ENCODE measurements around the gene HOXB6. TPM values are rescaled to one million over a fixed set of nuclear protein-coding genes. Genes with fewer than 3 reads are reported as not detected.
A peak's percentile ranks its signal among the peaks of the same experiment; 100 is the strongest.

HOXB6 gene
- not detected in 2 replicates for polyA plus RNA-seq (2011; rRNA removed)
- not detected in 2 replicates for polyA minus RNA-seq (2011; rRNA and poly(A)+ RNA removed)

DNA sequence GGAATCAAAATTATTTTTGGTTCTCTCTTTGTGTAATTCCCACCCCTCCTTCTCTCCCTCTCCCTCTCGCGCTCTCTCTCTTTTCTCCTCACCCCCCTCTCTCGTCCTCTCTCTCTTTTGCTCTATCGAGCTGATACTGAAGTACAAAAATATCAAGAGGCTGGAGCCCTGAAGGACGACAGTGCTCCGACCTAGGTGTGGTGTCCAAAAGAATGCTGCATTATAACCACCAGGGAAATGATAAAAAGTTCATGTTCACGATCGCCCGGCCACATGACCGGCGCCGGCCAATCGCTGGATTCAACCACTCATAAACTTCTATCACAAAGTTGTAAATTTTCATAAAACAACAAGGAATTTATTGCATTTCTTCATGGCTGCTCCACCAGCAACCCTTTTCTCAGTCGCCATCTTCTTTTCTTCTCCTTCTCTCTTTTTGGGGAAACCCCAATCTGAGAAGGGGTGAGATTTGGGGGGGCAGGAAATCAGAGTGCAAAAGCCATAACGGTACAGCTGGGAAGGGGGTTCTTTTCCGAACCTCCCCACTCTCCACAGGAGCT is at the start of gene HOXB6:
Gene HOXB6 (minus strand): TSS at position 217 of the 560 bp plus-strand sequence. CDS start 6,836 bp downstream, outside the sequence.
- POLR2A ChIA-PET = no interaction called here

DNA sequence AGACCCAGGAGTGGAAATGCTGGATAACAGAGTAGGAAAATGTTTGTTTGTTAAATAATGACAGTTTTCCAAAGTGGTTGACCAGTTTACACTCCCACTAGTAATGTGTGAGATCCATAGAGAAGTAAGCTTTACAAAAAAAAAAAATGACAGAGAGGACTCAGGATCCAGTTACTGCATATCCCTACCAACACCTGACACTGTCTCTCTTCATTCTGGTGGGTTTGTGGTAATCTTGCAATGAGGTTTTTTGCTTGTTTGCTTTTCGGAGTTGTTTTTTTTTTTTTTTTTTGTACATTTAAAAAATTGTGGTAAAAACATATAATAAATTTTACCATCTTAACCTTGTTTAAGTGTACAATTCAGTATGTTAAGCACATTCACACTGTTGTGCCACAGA is 45.0 kb upstream of the HOXB6 start:
- ChIA-PET CTCF (interaction anchor here (1.0 kb wide), 1 partner anchor 22 kb away, joined by 3 read pairs; no protein-coding TSS in a partner anchor), POLR2A (no interaction called here)
- H3K36me3 ChIP-seq (ENCODE audit: control insufficient read depth, insufficient read depth, low read length) = no peaks in the 10 kb centered on the region
- peaks cover 27% of the 10 kb centered on the region for H3K27me3 ChIP-seq (ENCODE audit: control insufficient read depth, insufficient read depth, low read length)
- TF ChIP-seq, protein P1, sequence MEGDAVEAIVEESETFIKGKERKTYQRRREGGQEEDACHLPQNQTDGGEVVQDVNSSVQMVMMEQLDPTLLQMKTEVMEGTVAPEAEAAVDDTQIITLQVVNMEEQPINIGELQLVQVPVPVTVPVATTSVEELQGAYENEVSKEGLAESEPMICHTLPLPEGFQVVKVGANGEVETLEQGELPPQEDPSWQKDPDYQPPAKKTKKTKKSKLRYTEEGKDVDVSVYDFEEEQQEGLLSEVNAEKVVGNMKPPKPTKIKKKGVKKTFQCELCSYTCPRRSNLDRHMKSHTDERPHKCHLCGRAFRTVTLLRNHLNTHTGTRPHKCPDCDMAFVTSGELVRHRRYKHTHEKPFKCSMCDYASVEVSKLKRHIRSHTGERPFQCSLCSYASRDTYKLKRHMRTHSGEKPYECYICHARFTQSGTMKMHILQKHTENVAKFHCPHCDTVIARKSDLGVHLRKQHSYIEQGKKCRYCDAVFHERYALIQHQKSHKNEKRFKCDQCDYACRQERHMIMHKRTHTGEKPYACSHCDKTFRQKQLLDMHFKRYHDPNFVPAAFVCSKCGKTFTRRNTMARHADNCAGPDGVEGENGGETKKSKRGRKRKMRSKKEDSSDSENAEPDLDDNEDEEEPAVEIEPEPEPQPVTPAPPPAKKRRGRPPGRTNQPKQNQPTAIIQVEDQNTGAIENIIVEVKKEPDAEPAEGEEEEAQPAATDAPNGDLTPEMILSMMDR (IDR thresholded peaks at IDR 0.05; ENCODE audit: insufficient read depth, low read depth, low read length) = no peak
- H3K4me3 ChIP-seq (ENCODE audit: low read depth, low read length) = no peak overlapping the region
- DNase-seq (ENCODE audit: low read depth) = no peak

More for the DNA sequence above, at the start of gene HOXB6:
- Histone ChIP-seq H3K36me3 (ENCODE audit: control insufficient read depth, insufficient read depth, low read length) (no peaks in the 10 kb centered on the region), H3K4me3 (ENCODE audit: low read depth, low read length) (no peak within 1 kb of the TSS), H3K27me3 (ENCODE audit: control insufficient read depth, insufficient read depth, low read length) (peaks cover 92% of the 10 kb centered on the region)
- DNase-seq (ENCODE audit: low read depth) = no peak
- TF ChIP-seq, protein P1 (IDR thresholded peaks at IDR 0.05; ENCODE audit: insufficient read depth, low read depth, low read length) = no peak
- CTCF ChIA-PET = interaction anchor here (0.8 to 1.6 kb wide), 4 partner anchors 10 to 253 kb away, joined by 3 to 4 read pairs (median 4); no protein-coding TSS in a partner anchor

DNA sequence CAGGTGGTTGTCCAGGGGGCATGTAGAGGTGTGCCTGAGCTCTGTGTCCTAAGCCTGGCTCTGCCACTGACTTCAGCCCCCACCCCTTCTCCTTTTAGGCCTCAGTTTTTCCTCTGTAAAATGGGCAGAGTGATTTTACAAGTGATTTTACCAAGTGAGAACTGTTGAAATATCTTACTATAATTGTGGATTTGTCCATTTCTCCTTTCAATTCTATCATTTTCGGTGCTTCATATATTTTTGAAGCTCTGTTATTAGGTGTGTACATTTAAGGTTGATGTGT is 43.1 kb upstream of the HOXB6 start:
- CTCF ChIA-PET = interaction anchor here (0.6 kb wide), 1 partner anchor 14 kb away, joined by 3 read pairs; no protein-coding TSS in a partner anchor
- TF ChIP-seq, protein P1 (IDR thresholded peaks at IDR 0.05; ENCODE audit: insufficient read depth, low read depth, low read length) = no peak
- peaks cover 39% of the 10 kb centered on the region for H3K27me3 ChIP-seq (ENCODE audit: control insufficient read depth, insufficient read depth, low read length)

DNA sequence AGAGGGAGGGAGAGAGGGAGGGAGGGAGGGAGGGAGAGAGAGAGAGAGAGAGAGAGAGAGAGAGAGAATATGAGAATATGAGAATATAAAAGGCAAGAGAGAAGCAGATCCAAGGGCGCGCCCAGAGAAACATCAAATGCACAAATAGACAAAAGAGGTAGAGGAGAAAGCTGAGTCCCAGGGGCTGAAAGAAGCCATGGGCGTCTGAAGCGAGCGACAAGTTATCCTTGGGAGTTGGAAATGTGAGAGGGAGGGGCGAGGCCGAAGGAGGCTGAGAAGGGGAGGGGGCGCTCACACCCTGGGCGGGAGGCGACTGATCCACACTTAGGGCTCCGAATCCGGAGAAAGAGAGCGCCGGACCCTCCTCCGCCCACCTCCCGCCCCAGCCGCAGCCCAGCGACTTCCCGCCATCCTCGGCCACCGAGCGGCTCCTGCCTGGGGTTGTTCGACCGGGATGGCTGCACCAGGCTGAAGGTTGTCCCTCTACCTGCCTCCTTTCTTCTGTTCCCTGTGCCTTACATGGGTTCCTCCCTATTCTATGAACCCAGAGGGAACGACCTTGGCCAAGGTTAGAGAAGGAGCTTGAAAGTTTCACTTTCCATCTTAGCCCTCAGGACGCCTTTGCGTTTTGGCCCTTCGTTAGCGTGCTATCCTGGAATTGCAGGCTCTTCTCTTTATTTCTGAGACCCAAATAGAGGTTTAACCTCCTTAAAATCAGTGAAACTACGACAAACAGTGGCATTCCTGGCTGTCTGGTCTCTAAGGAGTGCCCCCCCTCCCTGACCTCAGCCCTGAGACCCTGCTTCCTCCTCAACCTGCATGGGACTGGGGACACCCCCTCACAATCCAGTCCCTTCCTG is 42.5 kb upstream of the HOXB6 start:
- Histone ChIP-seq H3K4me3 (ENCODE audit: low read depth, low read length) (peak overlapping the region; percentile 4), H3K27me3 (ENCODE audit: control insufficient read depth, insufficient read depth, low read length) (peaks cover 45% of the 10 kb centered on the region), H3K36me3 (ENCODE audit: control insufficient read depth, insufficient read depth, low read length) (no peaks in the 10 kb centered on the region)
- TF ChIP-seq, protein P1 (IDR thresholded peaks at IDR 0.05; ENCODE audit: insufficient read depth, low read depth, low read length) = no peak
- no peak for DNase-seq (ENCODE audit: low read depth)
- ChIA-PET CTCF (interaction anchor here (0.5 to 0.6 kb wide), 2 partner anchors 14 to 237 kb away, joined by 3 read pairs; no protein-coding TSS in a partner anchor), POLR2A (no interaction called here)

More for the DNA sequence above, 43.1 kb upstream of the HOXB6 start:
- Histone ChIP-seq H3K4me3 (ENCODE audit: low read depth, low read length) (no peak overlapping the region), H3K36me3 (ENCODE audit: control insufficient read depth, insufficient read depth, low read length) (no peaks in the 10 kb centered on the region)
- no peak for DNase-seq (ENCODE audit: low read depth)
- POLR2A ChIA-PET = no interaction called here

Data from BJ (cell line).